DND-41 (cell line): ENCODE results near the gene CARM1.

ENCODE experiments used
- EZH2 ChIP-seq: IDR thresholded peaks from 3 replicates; pipeline ENCODE4 v1.6.1; 2012; ENCODE audit warnings: borderline replicate concordance, low read depth, mild to moderate bottlenecking, moderate library complexity, low read length, inconsistent platforms; ENCODE audit not compliant: severe bottlenecking
- TF ChIP-seq, protein P1 (sequence below): IDR thresholded peaks from 2 replicates; pipeline ENCODE4 v1.5.1; 2012; ENCODE audit warnings: borderline replicate concordance, low read length, moderate library complexity, mild to moderate bottlenecking; ENCODE audit not compliant: poor library complexity, severe bottlenecking; ENCODE audit errors: extremely low read depth

DNA sequence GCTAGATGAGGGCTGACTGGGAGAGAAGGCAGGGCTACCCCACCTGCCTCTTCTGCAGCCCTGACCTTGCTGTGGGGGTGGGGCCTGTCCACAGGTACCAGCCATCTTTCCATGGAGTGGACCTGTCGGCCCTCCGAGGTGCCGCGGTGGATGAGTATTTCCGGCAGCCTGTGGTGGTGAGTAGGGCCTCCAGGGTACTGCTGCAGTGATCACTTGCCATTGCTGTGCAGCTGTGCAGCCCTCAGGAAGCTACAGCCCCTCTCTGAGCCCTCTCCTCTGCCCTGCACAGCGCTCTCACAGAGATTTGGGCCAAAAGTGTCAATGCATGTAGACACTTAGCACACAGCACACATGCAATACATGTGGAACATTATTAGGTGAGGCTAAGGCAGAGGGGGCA is 45.2 kb downstream of the CARM1 start:
- TF ChIP-seq, protein P1, sequence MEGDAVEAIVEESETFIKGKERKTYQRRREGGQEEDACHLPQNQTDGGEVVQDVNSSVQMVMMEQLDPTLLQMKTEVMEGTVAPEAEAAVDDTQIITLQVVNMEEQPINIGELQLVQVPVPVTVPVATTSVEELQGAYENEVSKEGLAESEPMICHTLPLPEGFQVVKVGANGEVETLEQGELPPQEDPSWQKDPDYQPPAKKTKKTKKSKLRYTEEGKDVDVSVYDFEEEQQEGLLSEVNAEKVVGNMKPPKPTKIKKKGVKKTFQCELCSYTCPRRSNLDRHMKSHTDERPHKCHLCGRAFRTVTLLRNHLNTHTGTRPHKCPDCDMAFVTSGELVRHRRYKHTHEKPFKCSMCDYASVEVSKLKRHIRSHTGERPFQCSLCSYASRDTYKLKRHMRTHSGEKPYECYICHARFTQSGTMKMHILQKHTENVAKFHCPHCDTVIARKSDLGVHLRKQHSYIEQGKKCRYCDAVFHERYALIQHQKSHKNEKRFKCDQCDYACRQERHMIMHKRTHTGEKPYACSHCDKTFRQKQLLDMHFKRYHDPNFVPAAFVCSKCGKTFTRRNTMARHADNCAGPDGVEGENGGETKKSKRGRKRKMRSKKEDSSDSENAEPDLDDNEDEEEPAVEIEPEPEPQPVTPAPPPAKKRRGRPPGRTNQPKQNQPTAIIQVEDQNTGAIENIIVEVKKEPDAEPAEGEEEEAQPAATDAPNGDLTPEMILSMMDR: no peak
- TF ChIP-seq EZH2: no peak
